ENCODE measurements around the gene SCUBE3. TPM values are rescaled to one million over a fixed set of nuclear protein-coding genes. Genes with fewer than 3 reads are reported as not detected.

The SCUBE3 gene
- total RNA-seq, 2 experiments from 2014 or later = not detected

- no peak for TF ChIP-seq CTCF (IDR thresholded peaks at IDR 0.05)
- Histone ChIP-seq H3K27me3 (ENCODE audit: control insufficient read depth in 1 of 2, insufficient read depth in 2 of 2, low read length in 2 of 2) (peaks cover 5 to 9% of the 10 kb centered on the region in 2 experiments), H3K27ac (ENCODE audit: low read depth in 1 of 2, low read length in 2 of 2) (no peak overlapping the region), H3K9me3 (ENCODE audit: control insufficient read depth in 1 of 2, insufficient read depth in 1 of 2, low read length in 2 of 2) (peaks cover 0 to 6% of the 10 kb centered on the region in 2 experiments), H3K4me1 (ENCODE audit: insufficient read depth, low read length) (no peaks in the 10 kb centered on the region), H3K4me3 (ENCODE audit: low read length) (no peak overlapping the region), H3K36me3 (ENCODE audit: insufficient read depth, low read length) (no peaks in the 10 kb centered on the region)
- no peaks in the 10 kb centered on the region for H3K36me3 Mint-ChIP-seq (ENCODE audit: low read depth)
- H3K4me3 Mint-ChIP-seq = no peak overlapping the region
- ATAC-seq (ENCODE audit: poor library complexity) = no peak
- ChIA-PET POLR2A (no interaction called here), CTCF (no interaction called here)
- no peaks in the 10 kb centered on the region for H3K9me3 Mint-ChIP-seq
- intact Hi-C loops (cut with DNase I, micrococcal nuclease) = no loop called here
- peaks cover 31% of the 10 kb centered on the region for H3K27me3 Mint-ChIP-seq
- H3K4me1 Mint-ChIP-seq (ENCODE audit: low read depth) = no peaks in the 10 kb centered on the region
- no peak for DNase-seq
- H3K27ac Mint-ChIP-seq = no peak overlapping the region
Observed at GRCh38 chr6:35165630-35166071, 48.1 kb upstream of the SCUBE3 start.

- Mint-ChIP-seq H3K4me3 (no peak overlapping the region), H3K9me3 (no peaks in the 10 kb centered on the region), H3K36me3 (ENCODE audit: low read depth) (no peaks in the 10 kb centered on the region), H3K27ac (no peak overlapping the region), H3K27me3 (peaks cover 30% of the 10 kb centered on the region), H3K4me1 (ENCODE audit: low read depth) (no peaks in the 10 kb centered on the region)
- H3K9me3 ChIP-seq (ENCODE audit: control insufficient read depth in 1 of 2, insufficient read depth in 1 of 2, low read length in 2 of 2) = peaks cover 0 to 6% of the 10 kb centered on the region in 2 experiments
- DNase-seq = no peak
- POLR2A ChIA-PET = no interaction called here
- no peak for ATAC-seq (ENCODE audit: poor library complexity)
- no peak overlapping the region for H3K4me3 ChIP-seq (ENCODE audit: low read length)
- H3K36me3 ChIP-seq (ENCODE audit: insufficient read depth, low read length) = no peaks in the 10 kb centered on the region
- CTCF ChIA-PET = no interaction called here
- H3K27ac ChIP-seq (ENCODE audit: low read depth in 1 of 2, low read length in 2 of 2) = no peak overlapping the region
- TF ChIP-seq CTCF (IDR thresholded peaks at IDR 0.05) = no peak
- H3K27me3 ChIP-seq (ENCODE audit: control insufficient read depth in 1 of 2, insufficient read depth in 2 of 2, low read length in 2 of 2) = peaks cover 5 to 6% of the 10 kb centered on the region in 2 experiments
- no peaks in the 10 kb centered on the region for H3K4me1 ChIP-seq (ENCODE audit: insufficient read depth, low read length)
- intact Hi-C loops (cut with DNase I, micrococcal nuclease) = no loop called here
Observed at GRCh38 chr6:35166116-35166515, 47.6 kb upstream of the SCUBE3 start.

- no peaks in the 10 kb centered on the region for H3K4me1 Mint-ChIP-seq (ENCODE audit: low read depth)
- Histone ChIP-seq H3K9me3 (ENCODE audit: control insufficient read depth in 1 of 2, insufficient read depth in 1 of 2, low read length in 2 of 2) (peaks cover 0 to 6% of the 10 kb centered on the region in 2 experiments), H3K27ac (ENCODE audit: low read depth in 1 of 2, low read length in 2 of 2) (no peak overlapping the region), H3K27me3 (ENCODE audit: control insufficient read depth in 1 of 2, insufficient read depth in 2 of 2, low read length in 2 of 2) (peaks cover 5 to 6% of the 10 kb centered on the region in 2 experiments), H3K36me3 (ENCODE audit: insufficient read depth, low read length) (no peaks in the 10 kb centered on the region), H3K4me3 (ENCODE audit: low read length) (no peak overlapping the region), H3K4me1 (ENCODE audit: insufficient read depth, low read length) (no peaks in the 10 kb centered on the region)
- ATAC-seq (ENCODE audit: poor library complexity) (no peak), DNase-seq (no peak)
- no peak overlapping the region for H3K27ac Mint-ChIP-seq
- H3K36me3 Mint-ChIP-seq (ENCODE audit: low read depth) = no peaks in the 10 kb centered on the region
- no peaks in the 10 kb centered on the region for H3K9me3 Mint-ChIP-seq
- CTCF ChIA-PET = no interaction called here
- H3K27me3 Mint-ChIP-seq = peaks cover 27% of the 10 kb centered on the region
- H3K4me3 Mint-ChIP-seq = no peak overlapping the region
- no peak for TF ChIP-seq CTCF (IDR thresholded peaks at IDR 0.05)
- POLR2A ChIA-PET = no interaction called here
- intact Hi-C loops (cut with DNase I, micrococcal nuclease) = no loop called here
Observed at GRCh38 chr6:35166520-35166919, 47.2 kb upstream of the SCUBE3 start.

All from CD4-positive, alpha-beta T cell (primary cell).